Stimulated activated CD4-positive, alpha-beta T cell treated with anti-CD3 and anti-CD28 coated beads, TNF-alpha, amount 100 ng/mL, for 4 hours (primary cell): ENCODE data around the gene LNP1.
"Not testable (repeated sequence)": the region's sequence is repeated elsewhere in the genome, so short reads cannot be mapped to it uniquely, and the experiment has no call there.

ENCODE experiments used
- DNase-seq, 3 experiments: peaks; one replicate each; pipeline ENCODE4 v3.0.0-alpha.2; 2020; ENCODE audit warnings: low read depth in 3 of 3

The LNP1 gene, protein sequence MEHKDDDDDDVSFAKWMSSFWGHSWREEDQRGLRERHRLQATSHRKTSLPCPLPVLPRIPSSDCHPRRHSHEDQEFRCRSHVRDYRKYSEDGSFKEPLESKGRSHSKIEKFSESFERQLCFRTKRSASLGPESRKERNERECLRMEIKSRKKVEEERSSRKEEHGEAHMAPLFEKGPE

DNA sequence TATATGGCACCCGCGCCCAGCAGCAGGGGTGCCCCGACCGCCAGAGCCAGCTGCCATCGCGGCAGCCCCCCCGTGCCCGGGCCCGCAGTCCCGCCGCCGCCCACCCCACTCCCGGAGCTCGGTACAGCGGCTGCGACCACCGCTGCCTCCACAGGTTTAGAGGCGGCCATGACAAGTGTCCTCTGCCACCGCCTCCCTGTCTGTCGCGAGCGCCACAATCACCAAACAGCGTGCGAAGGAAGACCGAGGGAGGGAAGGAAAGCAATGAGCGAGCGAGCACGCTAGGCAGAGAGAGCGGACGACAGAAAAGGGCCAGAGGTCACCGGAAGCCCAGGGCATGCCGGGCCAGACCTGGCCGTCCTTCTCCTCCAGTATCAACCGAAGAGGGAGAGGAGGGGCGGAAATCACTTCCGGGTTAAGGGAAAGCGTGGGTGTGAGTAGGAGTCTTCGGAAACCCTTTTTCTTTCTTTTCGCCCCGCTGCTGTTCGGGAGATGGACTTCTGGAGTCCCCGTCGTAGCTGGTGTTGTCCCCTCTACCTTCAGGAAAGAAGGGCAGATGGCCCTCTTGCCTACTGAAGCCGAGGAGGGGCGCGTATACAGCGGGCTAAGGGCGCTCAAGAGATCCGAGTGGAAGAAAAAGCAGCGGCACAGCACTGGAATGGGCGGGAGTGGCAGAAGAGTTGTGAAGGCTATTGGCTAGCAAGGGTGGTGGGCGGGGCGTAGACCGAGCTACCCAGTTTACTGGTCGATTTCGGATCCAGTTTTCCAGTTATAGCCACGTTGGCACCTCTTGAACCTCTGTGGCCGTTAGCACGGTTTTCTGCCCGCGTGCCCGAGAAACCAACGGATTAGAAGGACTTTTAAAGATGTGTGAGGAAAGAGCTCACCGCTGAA is at the start of gene LNP1, which contains the start of gene TOMM70:
LNP1 (plus strand) TSS at position 760 of the 894 bp plus-strand sequence. CDS start 28,191 bp downstream, outside the sequence.
TOMM70 (minus strand) TSS at position 310 of the 894 bp plus-strand sequence; CDS start at position 170, 140 bp downstream.
- DNase-seq, result peak; percentile 87 to 91 (median 88)

DNA sequence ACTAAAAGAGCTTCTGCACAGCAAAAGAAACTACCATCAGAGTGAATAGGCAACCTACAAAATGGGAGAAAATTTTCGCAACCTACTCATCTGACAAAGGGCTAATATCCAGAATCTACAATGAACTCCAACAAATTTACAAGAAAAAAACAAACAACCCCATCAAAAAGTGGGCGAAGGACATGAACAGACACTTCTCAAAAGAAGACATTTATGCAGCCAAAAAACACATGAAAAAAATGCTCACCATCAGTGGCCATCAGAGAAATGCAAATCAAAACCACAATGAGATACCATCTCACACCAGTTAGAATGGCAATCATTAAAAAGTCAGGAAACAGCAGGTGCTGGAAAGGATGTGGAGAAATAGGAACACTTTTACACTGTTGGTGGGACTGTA is 49.6 kb upstream of the LNP1 start:
- not testable (repeated sequence) for DNase-seq

DNA sequence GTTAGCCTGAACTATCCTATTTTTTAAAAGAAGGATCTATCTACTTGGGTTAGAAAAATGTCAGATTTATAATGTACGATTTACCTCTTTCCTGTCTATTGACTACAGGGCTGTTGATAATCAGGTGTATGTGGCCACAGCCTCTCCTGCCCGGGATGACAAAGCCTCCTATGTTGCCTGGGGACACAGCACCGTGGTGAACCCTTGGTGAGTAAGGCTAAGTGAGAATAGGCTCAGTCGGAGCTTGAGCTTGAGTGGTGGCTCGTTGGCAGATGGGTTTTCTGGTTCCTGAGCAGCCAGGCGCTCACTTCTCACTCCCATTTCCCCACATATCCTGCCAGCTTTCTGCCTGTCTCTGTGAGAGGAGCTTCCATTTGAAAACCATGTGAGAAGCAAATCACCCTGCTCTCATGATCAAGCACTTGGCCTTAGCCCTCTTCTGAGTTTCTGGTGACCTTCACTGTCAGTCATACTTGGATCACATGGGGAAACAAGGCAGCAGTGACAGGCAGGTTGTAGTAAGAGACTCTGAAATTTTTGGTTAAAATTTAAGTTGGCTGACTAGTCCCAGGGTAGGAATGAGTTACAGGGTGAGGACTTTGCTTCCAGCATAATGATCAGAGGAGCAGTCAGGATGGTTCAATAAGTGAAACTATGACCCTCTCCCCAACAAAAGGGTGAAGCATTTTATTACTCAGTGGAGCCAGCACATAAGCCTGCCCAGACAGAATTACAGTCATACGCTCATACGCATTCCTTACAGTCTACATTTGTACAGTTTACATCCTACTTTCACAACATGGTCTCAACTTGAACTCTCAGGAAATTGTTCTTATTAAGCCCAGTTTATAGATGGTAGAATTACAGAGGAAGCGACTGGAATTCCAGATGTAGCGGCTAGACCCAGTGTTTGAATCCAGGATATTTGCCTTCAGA is 48.8 kb upstream of the LNP1 start:
- DNase-seq, result no peak

DNA sequence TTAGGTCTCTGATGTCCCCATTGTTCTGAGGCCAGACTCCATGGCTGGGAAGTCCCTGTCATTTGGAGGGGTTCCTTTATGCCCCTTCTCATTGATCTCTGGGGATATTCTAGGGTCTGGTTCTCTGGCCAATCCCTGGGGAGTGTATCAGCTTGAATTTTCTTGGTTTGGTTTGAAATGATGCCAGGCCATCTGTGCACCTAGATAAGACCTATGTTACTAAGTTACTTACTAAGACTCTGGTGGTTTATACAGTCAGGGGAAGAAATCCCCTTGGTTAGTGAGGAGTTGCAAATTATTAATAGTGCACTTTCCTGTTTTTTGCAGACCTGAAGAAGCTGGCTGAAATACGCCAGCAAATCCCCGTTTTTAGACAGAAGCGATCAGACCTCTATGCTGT is 46.5 kb upstream of the LNP1 start:
- no peak for DNase-seq

DNA sequence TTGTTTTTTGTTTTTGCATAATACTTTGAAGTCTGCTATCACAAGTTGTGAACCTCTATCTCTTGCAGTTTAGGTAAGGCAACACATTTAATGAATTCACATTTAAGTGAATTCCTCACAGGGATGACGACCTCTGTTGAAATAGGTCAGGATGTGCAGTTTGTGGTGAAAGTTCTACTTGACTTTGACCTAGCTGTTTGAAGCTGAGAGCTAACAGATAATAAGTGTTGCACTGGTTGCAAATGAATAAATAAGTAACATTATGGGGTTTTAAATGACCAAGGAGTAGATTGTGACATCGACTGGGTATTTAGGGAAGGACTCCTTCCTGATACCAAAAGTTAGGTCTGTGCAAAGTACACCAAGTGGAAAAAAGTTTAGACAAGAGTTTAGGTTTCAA is 42.9 kb upstream of the LNP1 start:
- no peak for DNase-seq

DNA sequence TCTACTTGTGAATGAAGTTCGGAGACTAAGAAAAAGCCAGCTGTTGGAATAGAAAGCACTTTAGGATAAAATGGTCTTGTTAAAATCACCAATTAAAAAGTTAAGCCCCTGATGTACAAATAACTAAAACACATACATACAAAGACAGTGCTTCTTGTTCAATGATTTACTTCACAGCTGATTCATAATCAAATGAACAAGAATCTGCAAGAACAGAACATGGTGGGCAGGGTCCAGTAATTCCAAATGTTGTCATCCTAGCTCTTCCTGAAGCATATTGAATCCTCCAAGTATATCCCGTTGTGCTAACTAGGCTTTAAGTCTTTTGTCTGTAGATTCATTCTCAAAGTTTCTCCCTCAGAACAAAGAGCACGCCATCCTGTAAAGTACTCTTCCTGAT is 42.3 kb upstream of the LNP1 start:
- no peak for DNase-seq

DNA sequence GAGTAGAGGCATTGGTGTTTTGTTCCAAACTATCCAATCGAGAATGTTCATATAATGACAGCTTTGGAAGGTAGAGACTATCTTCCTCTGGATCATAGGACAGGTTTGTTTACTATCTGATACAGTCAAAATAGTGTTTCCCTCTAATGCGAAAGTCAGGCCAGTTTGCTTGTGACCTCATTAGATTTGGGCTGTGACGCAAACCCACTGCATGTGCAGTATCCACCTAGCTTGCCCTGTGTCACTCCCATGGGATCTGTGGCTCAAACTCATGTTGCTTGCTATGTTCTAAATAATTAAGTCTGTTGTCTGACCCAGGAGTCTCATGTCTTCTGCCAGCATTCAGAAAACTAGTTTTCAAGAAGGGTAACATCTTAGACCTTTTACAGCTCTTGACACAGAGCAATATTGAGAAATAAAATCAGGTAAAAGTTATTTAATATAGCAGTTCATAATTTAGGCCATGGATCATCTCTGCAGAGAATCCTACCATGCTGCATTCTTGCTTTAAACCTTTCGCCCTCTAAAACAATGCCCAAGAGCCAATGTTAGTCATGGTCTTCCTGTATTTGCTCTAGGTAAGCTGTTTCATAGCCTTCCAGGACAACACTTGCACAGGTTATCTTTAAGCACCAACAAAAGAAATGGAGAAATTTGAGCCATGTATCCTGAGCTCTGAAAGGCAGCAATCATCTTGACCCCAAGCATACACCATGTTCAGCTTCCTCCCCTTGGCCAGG is 40.4 kb upstream of the LNP1 start:
- DNase-seq, result no peak

DNA sequence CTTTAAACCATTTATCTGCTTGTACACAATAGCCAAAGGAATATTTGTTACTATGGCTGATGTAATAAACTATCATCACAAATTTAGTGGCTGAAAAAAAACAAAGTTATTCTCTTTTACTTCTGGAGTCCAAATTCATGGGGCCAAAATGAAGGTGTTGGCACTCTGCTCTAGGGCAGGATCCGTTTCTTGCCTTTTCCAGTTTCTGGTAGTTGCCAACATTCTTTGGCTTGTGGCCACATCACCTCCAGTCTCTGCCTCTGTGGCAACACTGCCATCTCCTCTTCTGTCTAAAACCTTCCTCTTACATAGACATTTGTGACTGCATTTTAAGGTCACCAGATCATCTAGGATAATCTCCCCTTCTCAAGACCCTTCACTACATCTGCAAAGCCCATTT is 39.4 kb upstream of the LNP1 start:
- no peak for DNase-seq

DNA sequence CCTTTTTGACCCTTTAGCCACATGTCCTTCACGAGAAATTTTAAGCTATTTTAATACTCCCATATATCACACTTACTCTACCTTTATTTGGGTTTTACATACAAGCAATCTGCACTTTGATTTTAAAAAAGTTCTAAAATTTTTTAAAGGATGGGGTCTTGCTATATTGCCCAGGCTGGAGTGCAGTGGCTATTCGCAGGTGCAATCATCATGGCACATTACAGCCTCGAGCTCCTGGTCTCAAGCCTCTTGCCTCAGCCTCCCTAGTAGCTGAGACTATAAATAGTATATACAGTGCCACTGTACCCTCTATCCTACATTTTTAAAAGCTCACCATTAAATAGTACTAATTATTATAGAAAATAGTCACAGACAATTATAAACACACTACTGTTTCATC is 36.9 kb upstream of the LNP1 start:
- no peak for DNase-seq

DNA sequence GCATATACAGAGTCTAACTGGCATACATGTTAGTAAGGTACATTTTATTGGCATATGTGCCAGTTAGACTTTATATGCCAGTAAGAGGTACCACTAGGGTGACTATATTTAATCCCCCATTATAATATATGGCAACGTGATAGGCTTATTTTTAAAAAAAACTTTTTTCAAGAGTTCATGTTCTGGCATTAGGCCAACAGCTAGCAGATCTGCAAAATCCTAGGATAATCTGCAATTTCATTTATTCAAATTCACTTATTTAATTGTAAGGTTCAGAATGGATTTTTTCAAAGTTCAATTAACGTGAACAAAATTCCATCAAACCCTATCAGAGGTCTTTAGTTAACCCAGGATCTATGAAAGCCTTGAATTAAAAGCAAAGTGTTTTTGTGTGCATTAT is 34.9 kb upstream of the LNP1 start:
- no peak for DNase-seq

DNA sequence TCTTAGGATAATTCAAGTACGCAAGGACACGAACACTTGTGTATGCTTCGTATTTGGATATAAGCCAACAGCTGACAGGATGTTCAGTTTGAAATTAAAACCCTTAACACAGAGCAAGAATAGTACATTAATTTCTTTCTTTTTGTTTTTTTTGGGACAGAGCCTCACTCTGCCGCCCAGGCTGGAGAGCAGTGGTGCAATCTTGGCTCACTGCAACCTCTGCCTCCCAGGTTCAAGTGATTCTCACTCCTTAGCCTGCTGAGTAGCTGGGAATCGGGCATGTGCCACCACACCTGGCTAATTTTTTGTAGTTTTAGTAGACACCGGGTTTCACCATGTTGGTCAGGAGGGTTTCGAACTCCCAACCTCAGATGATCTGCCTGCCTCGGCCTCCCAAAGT is 32.9 kb upstream of the LNP1 start:
- no peak for DNase-seq

DNA sequence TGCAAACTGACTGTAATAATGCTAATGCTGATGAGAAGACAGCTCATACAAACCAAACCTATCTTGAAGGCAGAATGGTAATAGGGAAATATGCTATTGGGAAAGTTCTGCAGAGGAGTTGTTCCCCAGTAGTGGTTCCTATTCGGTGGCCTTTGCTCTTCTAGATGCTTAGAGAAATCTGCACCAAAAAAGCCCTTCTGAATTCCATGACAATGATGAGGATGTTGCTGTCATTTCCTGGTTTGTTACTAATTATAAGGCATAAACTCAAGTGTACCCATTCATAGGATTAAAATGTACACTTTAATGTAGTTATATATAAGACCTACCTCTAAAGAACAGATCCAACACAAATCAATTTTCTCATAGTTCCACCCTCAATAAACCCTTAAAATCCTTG is 30.6 kb upstream of the LNP1 start:
- no peak for DNase-seq

DNA sequence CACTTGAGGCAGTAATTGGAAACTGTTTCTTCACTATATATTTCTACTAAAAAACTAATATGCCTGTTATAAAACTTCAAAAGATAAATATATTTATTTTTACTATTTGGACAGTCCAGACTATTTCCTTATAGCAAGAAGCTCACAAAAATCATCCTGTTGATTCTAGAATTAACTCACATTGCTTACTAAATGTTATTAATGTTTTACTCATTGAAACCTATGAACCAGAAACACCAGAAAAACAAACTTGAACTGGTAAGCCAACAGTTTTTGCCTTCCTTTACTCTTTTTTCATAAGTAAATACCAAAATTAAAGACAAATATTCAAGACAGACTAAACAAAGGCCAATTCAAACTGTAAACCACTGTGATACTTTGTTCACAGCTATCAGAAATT is 26.8 kb upstream of the LNP1 start:
- no peak for DNase-seq

DNA sequence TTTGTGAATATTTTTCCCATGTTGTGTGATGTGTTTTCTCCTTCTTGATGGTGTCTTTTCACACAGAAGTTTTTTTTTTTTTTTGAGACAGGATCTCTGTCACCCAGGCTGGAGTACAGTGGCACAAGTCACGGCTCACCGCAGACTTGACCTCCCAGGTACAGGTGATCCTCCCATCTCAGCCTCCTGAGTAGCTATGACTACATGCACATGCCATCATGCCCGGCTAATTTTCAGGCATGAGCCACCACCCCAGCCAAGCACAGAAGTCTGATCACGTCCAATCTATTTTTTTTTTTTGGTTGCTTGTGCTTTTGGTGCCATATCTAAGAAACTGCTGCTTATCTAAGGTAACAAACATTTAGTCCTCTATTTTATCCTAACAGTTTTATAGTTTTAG is 25.0 kb upstream of the LNP1 start:
- no peak for DNase-seq

DNA sequence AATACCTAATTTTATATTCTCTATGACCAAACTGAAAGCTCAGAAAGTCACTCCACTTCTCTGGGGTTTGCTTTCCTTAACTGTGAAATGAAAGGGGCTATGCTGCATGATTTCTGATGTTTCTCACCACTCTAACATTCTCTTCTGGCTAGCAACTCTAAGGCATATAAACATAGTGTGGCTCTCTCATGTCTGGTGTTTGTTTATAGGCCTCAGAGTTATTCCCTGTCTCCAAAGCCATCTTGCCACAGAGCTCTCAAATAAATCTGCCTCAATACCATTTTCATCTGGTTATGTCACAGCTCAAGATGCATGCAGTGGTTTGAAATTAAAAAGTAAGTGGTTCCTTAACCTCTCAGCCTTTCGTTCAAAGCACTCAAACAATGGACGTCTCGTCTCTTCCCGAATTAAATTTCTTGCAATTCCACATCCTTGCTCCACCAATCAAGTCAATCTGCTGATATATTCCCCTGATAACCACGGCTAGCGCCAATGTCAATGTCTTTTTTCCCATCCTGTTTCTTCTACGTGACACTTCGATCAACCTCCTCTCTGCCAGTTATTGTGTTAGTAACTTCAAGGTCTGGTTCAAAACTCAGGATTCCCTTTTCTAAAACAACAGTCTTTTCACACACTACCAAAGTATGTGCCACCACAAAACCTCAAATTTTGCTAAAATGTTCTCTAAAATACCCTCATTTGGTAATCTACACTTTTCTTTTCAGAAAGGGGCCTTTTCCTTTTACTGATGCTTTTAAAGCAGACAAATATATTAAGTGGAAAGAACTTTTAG is 16.4 kb upstream of the LNP1 start:
- DNase-seq, result no peak

DNA sequence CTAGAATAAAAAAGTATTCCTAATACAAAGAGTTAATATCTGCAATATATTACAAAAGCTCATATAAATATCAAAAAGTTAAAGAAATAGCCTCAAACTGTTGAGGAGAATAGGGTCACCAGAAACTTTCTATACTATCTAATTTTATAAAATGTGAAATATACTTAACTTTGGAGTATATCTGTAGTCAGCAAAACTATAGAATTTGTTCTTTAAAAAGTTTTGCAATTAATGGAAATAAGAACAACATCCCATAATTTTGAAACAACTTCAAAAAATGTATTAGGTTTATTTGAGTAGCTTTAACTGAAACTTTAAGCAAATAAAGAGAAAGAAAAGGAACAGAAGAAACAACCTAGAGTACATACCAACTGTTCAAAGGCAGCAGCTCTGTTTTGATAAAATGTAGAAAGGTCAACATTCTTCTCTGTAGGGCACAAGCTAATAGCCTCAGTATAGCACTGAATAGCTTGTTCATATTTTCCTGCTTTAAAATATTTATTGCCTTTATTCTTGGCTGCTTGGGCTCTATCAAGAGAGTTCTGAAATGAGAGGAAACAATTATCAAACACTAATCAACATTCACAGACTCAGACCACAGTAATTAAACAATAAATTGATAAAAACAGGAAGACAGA is 14.8 kb upstream of the LNP1 start:
- DNase-seq, result no peak

DNA sequence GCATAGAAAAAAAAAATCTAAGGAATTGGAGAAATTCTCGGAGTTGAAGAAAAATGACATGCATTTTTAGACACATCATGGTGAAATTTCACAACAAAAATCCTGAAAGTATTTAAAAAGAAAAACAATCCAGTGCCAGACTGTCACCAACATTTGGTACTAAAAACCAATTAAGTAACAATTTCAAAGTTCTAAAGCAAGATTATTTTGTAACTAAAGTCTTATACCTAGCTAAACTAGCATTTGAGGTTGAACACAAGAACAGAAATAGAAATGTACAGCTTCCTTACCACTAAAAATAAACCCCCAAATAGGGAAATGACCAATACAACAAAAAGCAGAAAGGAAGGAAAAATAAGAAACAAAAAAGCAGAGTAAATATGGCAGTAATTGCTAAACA is 12.3 kb upstream of the LNP1 start:
- DNase-seq, result no peak

DNA sequence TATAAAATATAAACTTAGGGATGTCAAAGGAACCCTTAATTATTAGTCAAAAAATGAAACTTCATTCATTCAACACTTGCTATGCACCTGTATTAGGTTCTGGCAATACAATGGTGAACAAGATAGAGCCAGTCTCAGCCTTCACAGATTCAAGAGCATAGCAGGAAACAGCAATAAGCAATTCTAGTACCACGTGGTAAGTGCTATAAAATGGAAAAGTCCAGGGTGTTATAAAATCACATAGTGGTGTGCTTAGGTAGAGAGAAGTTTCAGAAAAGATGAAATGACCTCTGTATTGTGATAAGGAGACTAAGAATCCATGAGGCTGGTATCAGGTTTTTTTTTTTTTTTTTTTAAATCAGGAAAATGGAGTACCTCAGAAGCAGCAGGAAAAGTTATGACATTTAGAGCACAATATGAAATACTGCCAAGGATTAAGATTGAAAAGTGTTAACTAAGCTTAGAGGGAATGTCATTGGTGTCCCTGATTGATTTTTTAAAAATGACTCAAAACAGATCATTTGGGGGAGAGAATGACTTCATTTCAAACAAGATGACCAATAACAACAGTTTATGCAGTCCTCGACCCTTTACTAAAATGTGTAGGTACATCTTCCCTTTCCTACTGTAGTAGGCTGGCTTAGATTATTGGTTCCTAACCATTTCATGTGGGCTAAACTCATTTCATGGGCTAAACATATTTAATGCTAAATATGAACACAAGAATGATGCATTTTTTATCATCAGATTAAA is 5.5 kb upstream of the LNP1 start:
- DNase-seq, result no peak

DNA sequence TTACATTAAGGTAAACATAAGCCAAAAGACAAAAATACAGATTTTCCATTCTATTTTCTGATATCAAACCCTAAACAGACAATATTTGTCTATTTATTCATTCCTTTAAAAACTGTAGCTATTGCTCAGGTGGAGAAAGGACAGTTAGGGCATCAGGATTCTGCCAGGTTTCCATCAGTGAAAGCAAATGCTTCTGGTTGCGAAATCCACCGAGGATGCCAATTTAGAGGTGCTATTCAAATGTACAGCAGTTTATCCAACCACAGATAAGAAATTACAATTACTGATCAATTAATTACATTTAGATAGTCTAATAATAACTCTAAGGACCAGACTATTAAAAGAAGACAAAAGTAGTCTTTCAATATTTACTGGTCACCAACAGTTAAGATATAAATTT is 4.4 kb upstream of the LNP1 start:
- no peak for DNase-seq
